ENCODE results near the gene TMPRSS3. TPM values are rescaled to one million over a fixed set of nuclear protein-coding genes. Genes with fewer than 3 reads are reported as not detected.

Gene TMPRSS3
- total and polyA plus RNA-seq, 2 of the 13 experiments (the other 11 are each of a cell fraction or from before 2014, with no cell fraction given), result 2.8 to 16.9 TPM

DNA sequence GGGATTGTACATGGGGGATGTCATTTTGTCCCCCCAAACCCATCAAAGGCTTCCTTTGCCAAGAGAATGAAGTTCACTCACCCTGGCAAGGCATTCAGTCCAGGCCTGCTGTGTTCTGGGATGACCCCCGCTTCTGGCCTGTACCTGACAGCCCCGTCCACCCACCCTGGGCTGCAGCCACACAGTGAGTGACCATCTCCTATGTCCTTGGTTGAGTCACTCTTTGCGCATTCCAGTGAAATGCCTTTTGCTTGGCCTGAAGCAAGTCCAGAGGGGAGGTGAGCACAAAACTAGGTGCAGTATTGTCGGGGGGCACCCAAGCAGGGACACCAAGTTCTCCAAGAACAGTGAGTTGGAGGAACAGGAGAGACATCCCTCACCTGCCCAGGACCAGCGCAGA, 10.2 kb downstream of the TMPRSS3 start (continued):
- peak; percentile 45; the same call in 1 of the 2 replicates for TF ChIP-seq ZC3H4 (CRISPR knock-in tag; IDR thresholded peaks at IDR 0.05; ENCODE audit: borderline replicate concordance)
- no peak for TF ChIP-seq KDM5B (CRISPR knock-in tag; IDR thresholded peaks at IDR 0.05; ENCODE audit: borderline replicate concordance)

DNA sequence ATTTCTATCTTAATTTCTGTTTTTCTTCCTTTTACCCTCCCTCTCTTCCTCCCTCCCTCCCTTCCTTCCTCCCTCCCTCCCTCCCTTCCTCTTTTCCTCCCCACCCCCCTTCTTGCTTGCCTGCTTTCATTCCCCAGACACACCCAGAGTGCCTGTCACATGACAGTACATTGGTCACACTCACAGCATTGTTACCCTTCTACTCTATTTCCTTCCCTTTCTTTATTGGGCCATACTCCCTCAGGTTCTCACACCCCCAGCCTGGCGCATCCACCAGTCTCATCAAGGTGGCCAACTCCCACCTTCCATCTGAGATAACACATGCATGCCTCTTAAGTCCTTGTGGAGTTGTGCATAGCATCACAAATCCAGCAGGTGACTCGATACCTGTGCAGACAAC, 10.9 kb downstream of the TMPRSS3 start:
- ATAC-seq (no peak), FAIRE-seq (no peak), DNase-seq (ENCODE audit: low spot score) (no peak)
- Histone ChIP-seq H3K36me3 (replicated peaks in 1 of 2; ENCODE audit: control insufficient read depth in 1 of 2, insufficient read depth in 2 of 2, low read length in 2 of 2) (no peaks in the 10 kb centered on the region), H3K9ac (ENCODE audit: insufficient read depth, low read depth, low read length) (peak overlapping the region; percentile 62), H3K4me1 (ENCODE audit: insufficient read depth, low read length) (peaks cover 68% of the 10 kb centered on the region), H3K27ac (ENCODE audit: extremely low read length, insufficient read depth, low read length) (peak overlapping the region; percentile 83), H3K79me2 (ENCODE audit: insufficient read depth, low read length) (no peaks in the 10 kb centered on the region), H3K27me3 (ENCODE audit: control insufficient read depth in 1 of 2, insufficient read depth in 2 of 2, low read length in 2 of 2) (no peaks in the 10 kb centered on the region), H2AFZ (ENCODE audit: low read length) (no peak overlapping the region), H4K20me1 (ENCODE audit: insufficient read depth, low read length) (no peaks in the 10 kb centered on the region), H3K4me2 (ENCODE audit: low read depth, low read length) (peak overlapping the region; percentile 88), H3K4me3 (replicated peaks in 1 of 3; ENCODE audit: insufficient read depth in 1 of 3, low read depth in 2 of 3, low read length in 3 of 3) (peak overlapping the region in 1 of 3 experiments; percentile 49; a peak in 1 of 6 replicates), H3K9me3 (ENCODE audit: low read length) (no peaks in the 10 kb centered on the region)
- 89% methylated on average over 2 of the region's 2 CpGs for WGBS (ENCODE audit: low lambda C conversion rate)
- in situ Hi-C loops (cut with HindIII; ENCODE audit: extremely low pct_ligation_motif_present, low pct_unique_long_range_greater_than_20kb), result loop anchor here (5.0 kb wide), 1 partner anchor 62 kb away; no protein-coding TSS in a partner anchor
- intact Hi-C loops (cut with micrococcal nuclease; ENCODE audit: unreplicated experiment), result no loop called here
- TF ChIP-seq, protein P1, sequence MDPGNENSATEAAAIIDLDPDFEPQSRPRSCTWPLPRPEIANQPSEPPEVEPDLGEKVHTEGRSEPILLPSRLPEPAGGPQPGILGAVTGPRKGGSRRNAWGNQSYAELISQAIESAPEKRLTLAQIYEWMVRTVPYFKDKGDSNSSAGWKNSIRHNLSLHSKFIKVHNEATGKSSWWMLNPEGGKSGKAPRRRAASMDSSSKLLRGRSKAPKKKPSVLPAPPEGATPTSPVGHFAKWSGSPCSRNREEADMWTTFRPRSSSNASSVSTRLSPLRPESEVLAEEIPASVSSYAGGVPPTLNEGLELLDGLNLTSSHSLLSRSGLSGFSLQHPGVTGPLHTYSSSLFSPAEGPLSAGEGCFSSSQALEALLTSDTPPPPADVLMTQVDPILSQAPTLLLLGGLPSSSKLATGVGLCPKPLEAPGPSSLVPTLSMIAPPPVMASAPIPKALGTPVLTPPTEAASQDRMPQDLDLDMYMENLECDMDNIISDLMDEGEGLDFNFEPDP (CRISPR knock-in tag; conservative IDR thresholded peaks at IDR 0.05), result no peak
- TF ChIP-seq ASH2L (IDR thresholded peaks at IDR 0.05; ENCODE audit: insufficient read length, low read depth, low read length) (no peak), ZEB1 (IDR thresholded peaks at IDR 0.05; ENCODE audit: insufficient replicate concordance, low read depth) (no peak), CHCHD3 (CRISPR knock-in tag; IDR thresholded peaks at IDR 0.05) (0 out of 2 replicates have a peak, but pooled peaks have one; percentile 30)
- CTCF ChIA-PET (ENCODE audit: low intra/inter-chr PET ratio, low total read pairs), result no interaction called here
- POLR2A ChIA-PET, result interaction anchor here (0.7 to 2.6 kb wide), 4 partner anchors 13 to 775 kb away, joined by 3 to 10 read pairs (median 4); partner anchors contain the start of gene TFF1
- BruUV-seq (replicated peaks), result no TSS peak

Measured in HepG2 (cell line).